Measurements from ENCODE around the gene MUC4. TPM values are rescaled to one million over a fixed set of nuclear protein-coding genes. Genes with fewer than 3 reads are reported as not detected.
"Not testable (repeated sequence)": the region's sequence is repeated elsewhere in the genome, so short reads cannot be mapped to it uniquely, and the experiment has no call there.

The MUC4 gene
- total RNA-seq, 2 donors from 2014 or later, result 0.35 to 2.3 TPM

- Histone ChIP-seq H3K27me3 (ENCODE audit: control insufficient read depth, insufficient read depth, low read length, poor library complexity, severe bottlenecking) (no peaks in the 10 kb centered on the region), H3K9ac (ENCODE audit: extremely low read depth, low read length, poor library complexity, severe bottlenecking) (no peak overlapping the region), H3K36me3 (ENCODE audit: control insufficient read depth, insufficient read depth, low read length) (no peaks in the 10 kb centered on the region), H3K9me3 (ENCODE audit: control insufficient read depth, low read length) (no peaks in the 10 kb centered on the region), H3K27ac (ENCODE audit: low read depth, low read length) (peak overlapping the region; percentile 53), H3K4me3 (ENCODE audit: low read length) (no peak overlapping the region), H3K4me1 (ENCODE audit: control insufficient read depth, insufficient read depth, low read length) (no peaks in the 10 kb centered on the region)
- 38 to 47% methylated on average over 10 to 11 of the region's 11 CpGs for WGBS, 2 experiments (ENCODE audit: insufficient coverage in 1 of 2, insufficient read length in 1 of 2)
- Mint-ChIP-seq H3K27me3 (ENCODE audit: insufficient read depth) (peaks cover 10% of the 10 kb centered on the region), H3K36me3 (ENCODE audit: low read depth) (no peaks in the 10 kb centered on the region), H3K4me3 (no peak overlapping the region), H3K27ac (peak overlapping the region; percentile 81), H3K4me1 (peaks cover 27% of the 10 kb centered on the region), H3K9me3 (no peaks in the 10 kb centered on the region)
- peak; percentile 91 for DNase-seq
- no peak for TF ChIP-seq CTCF (conservative IDR thresholded peaks at IDR 0.05)
These were observed 5.4 kb downstream of the MUC4 start for GRCh38 chr3:195806211-195806915.

GRCh38 chr3:195805588-195805987 lies 6.1 kb downstream of the MUC4 start:
- not testable (repeated sequence) for H3K27ac ChIP-seq (ENCODE audit: low read depth, low read length)

DNA sequence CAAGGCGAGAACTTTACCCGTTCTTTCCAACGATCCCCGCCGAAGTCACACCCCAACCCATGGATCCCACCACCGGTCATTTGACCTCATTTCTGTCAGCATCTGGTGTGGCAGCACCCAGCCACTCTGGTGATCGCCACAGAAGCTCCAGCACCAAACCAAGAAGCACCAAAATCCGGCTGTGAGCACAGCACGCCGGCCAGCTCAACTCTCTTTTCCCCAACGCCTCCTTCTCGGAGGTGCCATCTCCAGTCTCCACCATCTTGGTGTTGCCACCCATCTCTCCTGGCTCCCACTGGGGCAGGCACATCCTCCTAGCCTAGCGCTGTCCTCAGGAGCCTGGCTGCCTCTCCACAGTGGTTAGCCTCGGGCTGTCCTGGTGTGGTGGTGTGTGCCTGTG lies 6.5 kb downstream of the MUC4 start:
- no peak for TF ChIP-seq CTCF (conservative IDR thresholded peaks at IDR 0.05)

More at GRCh38 chr3:195805588-195805987, 6.1 kb downstream of the MUC4 start:
- not testable (repeated sequence) for H3K36me3 ChIP-seq (ENCODE audit: control insufficient read depth, insufficient read depth, low read length); H3K4me1 ChIP-seq (ENCODE audit: control insufficient read depth, insufficient read depth, low read length); H3K9me3 Mint-ChIP-seq; H3K36me3 Mint-ChIP-seq (ENCODE audit: low read depth); H3K9ac ChIP-seq (ENCODE audit: extremely low read depth, low read length, poor library complexity, severe bottlenecking); H3K9me3 ChIP-seq (ENCODE audit: control insufficient read depth, low read length); H3K4me3 ChIP-seq (ENCODE audit: low read length); H3K27me3 ChIP-seq (ENCODE audit: control insufficient read depth, insufficient read depth, low read length, poor library complexity, severe bottlenecking); H3K27ac Mint-ChIP-seq; H3K4me3 Mint-ChIP-seq
- H3K27me3 Mint-ChIP-seq (ENCODE audit: insufficient read depth), result peaks cover 10% of the 10 kb centered on the region
- peaks cover 29% of the 10 kb centered on the region for H3K4me1 Mint-ChIP-seq
- 92 to 100% methylated on average over 3 to 5 of the region's 5 CpGs for WGBS, 2 experiments (ENCODE audit: insufficient coverage in 1 of 2, insufficient read length in 1 of 2)
- DNase-seq, result peak; percentile 40

More for the DNA sequence above, 6.5 kb downstream of the MUC4 start:
- Histone ChIP-seq H3K4me3 (ENCODE audit: low read length) (no peak overlapping the region), H3K9me3 (ENCODE audit: control insufficient read depth, low read length) (no peaks in the 10 kb centered on the region), H3K36me3 (ENCODE audit: control insufficient read depth, insufficient read depth, low read length) (no peaks in the 10 kb centered on the region), H3K27me3 (ENCODE audit: control insufficient read depth, insufficient read depth, low read length, poor library complexity, severe bottlenecking) (no peaks in the 10 kb centered on the region), H3K27ac (ENCODE audit: low read depth, low read length) (no peak overlapping the region), H3K4me1 (ENCODE audit: control insufficient read depth, insufficient read depth, low read length) (no peaks in the 10 kb centered on the region), H3K9ac (ENCODE audit: extremely low read depth, low read length, poor library complexity, severe bottlenecking) (no peak overlapping the region)
- 92 to 96% methylated on average over 11 to 14 of the region's 14 CpGs for WGBS, 2 experiments (ENCODE audit: insufficient coverage in 1 of 2, insufficient read length in 1 of 2)
- Mint-ChIP-seq H3K9me3 (no peaks in the 10 kb centered on the region), H3K4me3 (no peak overlapping the region), H3K4me1 (peaks cover 32% of the 10 kb centered on the region), H3K27me3 (ENCODE audit: insufficient read depth) (peaks cover 10% of the 10 kb centered on the region), H3K36me3 (ENCODE audit: low read depth) (no peaks in the 10 kb centered on the region), H3K27ac (no peak overlapping the region)
- peak; percentile 46 for DNase-seq
